Measurements from ENCODE around the gene RARG.

DNA sequence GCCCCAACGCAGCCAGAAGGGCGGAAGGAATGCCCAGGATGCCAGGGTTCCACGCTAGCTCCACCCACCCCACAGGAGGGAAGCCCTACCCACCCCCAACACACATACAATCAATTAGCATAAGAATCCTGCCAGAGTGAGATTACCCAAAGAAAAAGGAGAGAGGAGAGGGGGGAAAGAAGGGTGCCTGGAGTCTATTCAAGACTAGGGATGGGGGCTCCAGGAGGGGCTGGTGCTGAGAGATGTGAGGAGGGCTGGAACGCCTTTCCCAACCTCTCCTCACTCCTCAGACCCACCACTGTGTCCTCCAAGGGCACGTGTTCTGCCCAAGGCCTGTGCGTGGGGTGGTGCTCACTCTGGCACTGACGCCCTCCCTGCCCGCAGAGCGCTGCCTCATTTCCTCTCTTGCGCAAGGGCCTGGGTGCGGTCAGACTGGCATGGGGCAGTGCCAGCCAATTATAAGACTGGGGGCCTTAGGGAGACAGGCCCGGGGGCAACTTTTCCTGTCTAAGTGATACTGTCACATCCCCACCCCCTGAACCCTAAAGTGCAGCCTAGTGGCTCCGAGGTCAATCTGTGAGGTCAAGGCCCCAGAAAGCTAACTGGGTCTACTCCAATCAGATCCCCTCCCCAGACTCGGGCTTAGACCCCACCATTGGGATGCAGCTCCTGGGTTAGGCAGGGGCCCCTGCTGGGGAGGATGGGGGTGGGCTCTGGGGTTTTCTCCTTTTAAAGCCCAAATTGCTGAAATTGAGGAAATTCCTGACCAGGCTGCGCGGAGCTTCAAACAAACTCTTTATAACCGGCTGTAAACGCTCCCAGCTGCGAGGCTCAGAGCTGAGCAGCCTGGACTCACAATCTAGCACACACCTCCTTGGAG is 14.7 kb downstream of the RARG start:
- TF ChIP-seq RARB (CRISPR knock-in tag; IDR thresholded peaks at IDR 0.05), result no peak
- TF ChIP-seq, protein P1, sequence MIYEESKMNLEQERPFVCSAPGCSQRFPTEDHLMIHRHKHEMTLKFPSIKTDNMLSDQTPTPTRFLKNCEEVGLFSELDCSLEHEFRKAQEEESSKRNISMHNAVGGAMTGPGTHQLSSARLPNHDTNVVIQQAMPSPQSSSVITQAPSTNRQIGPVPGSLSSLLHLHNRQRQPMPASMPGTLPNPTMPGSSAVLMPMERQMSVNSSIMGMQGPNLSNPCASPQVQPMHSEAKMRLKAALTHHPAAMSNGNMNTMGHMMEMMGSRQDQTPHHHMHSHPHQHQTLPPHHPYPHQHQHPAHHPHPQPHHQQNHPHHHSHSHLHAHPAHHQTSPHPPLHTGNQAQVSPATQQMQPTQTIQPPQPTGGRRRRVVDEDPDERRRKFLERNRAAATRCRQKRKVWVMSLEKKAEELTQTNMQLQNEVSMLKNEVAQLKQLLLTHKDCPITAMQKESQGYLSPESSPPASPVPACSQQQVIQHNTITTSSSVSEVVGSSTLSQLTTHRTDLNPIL (CRISPR knock-in tag; IDR thresholded peaks at IDR 0.05; ENCODE audit: low read depth), result no peak
- TF ChIP-seq, protein P2, sequence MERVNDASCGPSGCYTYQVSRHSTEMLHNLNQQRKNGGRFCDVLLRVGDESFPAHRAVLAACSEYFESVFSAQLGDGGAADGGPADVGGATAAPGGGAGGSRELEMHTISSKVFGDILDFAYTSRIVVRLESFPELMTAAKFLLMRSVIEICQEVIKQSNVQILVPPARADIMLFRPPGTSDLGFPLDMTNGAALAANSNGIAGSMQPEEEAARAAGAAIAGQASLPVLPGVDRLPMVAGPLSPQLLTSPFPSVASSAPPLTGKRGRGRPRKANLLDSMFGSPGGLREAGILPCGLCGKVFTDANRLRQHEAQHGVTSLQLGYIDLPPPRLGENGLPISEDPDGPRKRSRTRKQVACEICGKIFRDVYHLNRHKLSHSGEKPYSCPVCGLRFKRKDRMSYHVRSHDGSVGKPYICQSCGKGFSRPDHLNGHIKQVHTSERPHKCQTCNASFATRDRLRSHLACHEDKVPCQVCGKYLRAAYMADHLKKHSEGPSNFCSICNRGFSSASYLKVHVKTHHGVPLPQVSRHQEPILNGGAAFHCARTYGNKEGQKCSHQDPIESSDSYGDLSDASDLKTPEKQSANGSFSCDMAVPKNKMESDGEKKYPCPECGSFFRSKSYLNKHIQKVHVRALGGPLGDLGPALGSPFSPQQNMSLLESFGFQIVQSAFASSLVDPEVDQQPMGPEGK (CRISPR knock-in tag; IDR thresholded peaks at IDR 0.05; ENCODE audit: borderline replicate concordance), result no peak
- no peak for TF ChIP-seq ZFP30 (CRISPR knock-in tag; IDR thresholded peaks at IDR 0.05)
- TF ChIP-seq, protein P3, sequence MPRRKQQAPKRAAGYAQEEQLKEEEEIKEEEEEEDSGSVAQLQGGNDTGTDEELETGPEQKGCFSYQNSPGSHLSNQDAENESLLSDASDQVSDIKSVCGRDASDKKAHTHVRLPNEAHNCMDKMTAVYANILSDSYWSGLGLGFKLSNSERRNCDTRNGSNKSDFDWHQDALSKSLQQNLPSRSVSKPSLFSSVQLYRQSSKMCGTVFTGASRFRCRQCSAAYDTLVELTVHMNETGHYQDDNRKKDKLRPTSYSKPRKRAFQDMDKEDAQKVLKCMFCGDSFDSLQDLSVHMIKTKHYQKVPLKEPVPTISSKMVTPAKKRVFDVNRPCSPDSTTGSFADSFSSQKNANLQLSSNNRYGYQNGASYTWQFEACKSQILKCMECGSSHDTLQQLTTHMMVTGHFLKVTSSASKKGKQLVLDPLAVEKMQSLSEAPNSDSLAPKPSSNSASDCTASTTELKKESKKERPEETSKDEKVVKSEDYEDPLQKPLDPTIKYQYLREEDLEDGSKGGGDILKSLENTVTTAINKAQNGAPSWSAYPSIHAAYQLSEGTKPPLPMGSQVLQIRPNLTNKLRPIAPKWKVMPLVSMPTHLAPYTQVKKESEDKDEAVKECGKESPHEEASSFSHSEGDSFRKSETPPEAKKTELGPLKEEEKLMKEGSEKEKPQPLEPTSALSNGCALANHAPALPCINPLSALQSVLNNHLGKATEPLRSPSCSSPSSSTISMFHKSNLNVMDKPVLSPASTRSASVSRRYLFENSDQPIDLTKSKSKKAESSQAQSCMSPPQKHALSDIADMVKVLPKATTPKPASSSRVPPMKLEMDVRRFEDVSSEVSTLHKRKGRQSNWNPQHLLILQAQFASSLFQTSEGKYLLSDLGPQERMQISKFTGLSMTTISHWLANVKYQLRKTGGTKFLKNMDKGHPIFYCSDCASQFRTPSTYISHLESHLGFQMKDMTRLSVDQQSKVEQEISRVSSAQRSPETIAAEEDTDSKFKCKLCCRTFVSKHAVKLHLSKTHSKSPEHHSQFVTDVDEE (CRISPR knock-in tag; IDR thresholded peaks at IDR 0.05), result no peak
- no peak for TF ChIP-seq OSR1 (CRISPR knock-in tag; IDR thresholded peaks at IDR 0.05)
- TF ChIP-seq ZFP3 (CRISPR knock-in tag; IDR thresholded peaks at IDR 0.05), result no peak

All from SK-N-SH treated with all-trans-retinoic acid at 6 μM for 48 hours (cell line).